ENCODE results near the gene SLC7A14. TPM values are rescaled to one million over a fixed set of nuclear protein-coding genes. Genes with fewer than 3 reads are reported as not detected.

The SLC7A14 gene
- total RNA-seq, 4 donors from 2014 or later, result not detected

GRCh38 chr3:170428095-170428494, 157.8 kb downstream of the SLC7A14 start:
- no peak overlapping the region for H3K4me3 ChIP-seq
- no peak for DNase-seq (ENCODE audit: low spot score in 2 of 2)
- H3K36me3 ChIP-seq, result no peaks in the 10 kb centered on the region
- 58% methylated on average over 2 of the region's 2 CpGs for WGBS
- no peaks in the 10 kb centered on the region for H3K27me3 ChIP-seq
- H3K9me3 ChIP-seq, result no peaks in the 10 kb centered on the region
- H3K4me1 ChIP-seq, result no peaks in the 10 kb centered on the region
- no peak overlapping the region for H3K27ac ChIP-seq
- TF ChIP-seq POLR2A (IDR thresholded peaks at IDR 0.05) (no peak), EP300 (IDR thresholded peaks at IDR 0.05) (no peak), POLR2AphosphoS5 (IDR thresholded peaks at IDR 0.05) (no peak), CTCF (IDR thresholded peaks at IDR 0.05) (no peak)

GRCh38 chr3:170426240-170426797, 159.6 kb downstream of the SLC7A14 start:
- Histone ChIP-seq H3K9me3 (no peaks in the 10 kb centered on the region), H3K27me3 (no peaks in the 10 kb centered on the region), H3K4me3 (no peak overlapping the region), H3K27ac (no peak overlapping the region), H3K4me1 (no peaks in the 10 kb centered on the region), H3K36me3 (no peaks in the 10 kb centered on the region)
- no peak for DNase-seq (ENCODE audit: low spot score in 2 of 2)
- no peak for TF ChIP-seq POLR2AphosphoS5 (IDR thresholded peaks at IDR 0.05)
- no peak for TF ChIP-seq EP300 (IDR thresholded peaks at IDR 0.05)
- no peak for TF ChIP-seq CTCF (IDR thresholded peaks at IDR 0.05)
- TF ChIP-seq POLR2A (IDR thresholded peaks at IDR 0.05), result no peak
- 61% methylated on average over 2 of the region's 2 CpGs for WGBS

GRCh38 chr3:170425491-170426239, 160.2 kb downstream of the SLC7A14 start:
- Histone ChIP-seq H3K4me3 (no peak overlapping the region), H3K36me3 (no peaks in the 10 kb centered on the region), H3K4me1 (no peaks in the 10 kb centered on the region), H3K9me3 (no peaks in the 10 kb centered on the region), H3K27ac (no peak overlapping the region), H3K27me3 (peaks cover under 1% of the 10 kb centered on the region)
- no peak for DNase-seq (ENCODE audit: low spot score in 2 of 2)
- 81% methylated on average over 11 of the region's 11 CpGs for WGBS
- TF ChIP-seq EP300 (IDR thresholded peaks at IDR 0.05), result no peak
- TF ChIP-seq POLR2A (IDR thresholded peaks at IDR 0.05), result no peak
- no peak for TF ChIP-seq CTCF (IDR thresholded peaks at IDR 0.05)
- no peak for TF ChIP-seq POLR2AphosphoS5 (IDR thresholded peaks at IDR 0.05)

- Histone ChIP-seq H3K36me3 (no peaks in the 10 kb centered on the region), H3K4me1 (no peaks in the 10 kb centered on the region), H3K4me3 (no peak overlapping the region), H3K9me3 (no peaks in the 10 kb centered on the region), H3K27ac (no peak overlapping the region), H3K27me3 (peaks cover 5% of the 10 kb centered on the region)
- DNase-seq (ENCODE audit: low spot score in 2 of 2), result no peak
- WGBS, result 83% methylated on average over 8 of the region's 8 CpGs
- no peak for TF ChIP-seq POLR2AphosphoS5 (IDR thresholded peaks at IDR 0.05)
- no peak for TF ChIP-seq POLR2A (IDR thresholded peaks at IDR 0.05)
- no peak for TF ChIP-seq CTCF (IDR thresholded peaks at IDR 0.05)
- no peak for TF ChIP-seq EP300 (IDR thresholded peaks at IDR 0.05)
These were observed 161.0 kb downstream of the SLC7A14 start for GRCh38 chr3:170424879-170425278.

GRCh38 chr3:170423001-170423615, 162.8 kb downstream of the SLC7A14 start:
- no peak for TF ChIP-seq POLR2A (IDR thresholded peaks at IDR 0.05)
- TF ChIP-seq CTCF (IDR thresholded peaks at IDR 0.05), result no peak
- no peak for TF ChIP-seq POLR2AphosphoS5 (IDR thresholded peaks at IDR 0.05)
- no peak for TF ChIP-seq EP300 (IDR thresholded peaks at IDR 0.05)
- Histone ChIP-seq H3K27ac (no peak overlapping the region), H3K36me3 (no peaks in the 10 kb centered on the region), H3K4me3 (no peak overlapping the region), H3K27me3 (peaks cover 21% of the 10 kb centered on the region), H3K9me3 (no peaks in the 10 kb centered on the region), H3K4me1 (peaks cover 16% of the 10 kb centered on the region)
- WGBS, result 78% methylated on average over 8 of the region's 8 CpGs
- no peak for DNase-seq (ENCODE audit: low spot score in 2 of 2)
